PC-9 (cell line): ENCODE results near the gene PLB1.

Experiments
- EZH2 ChIP-seq: fragments of 200-600 bp; sonication (generic); IDR thresholded peaks from 2 replicates; pipeline ENCODE4 v1.8.0; 2017; ENCODE audit warnings: antibody characterized with exemption, low read depth
- TF ChIP-seq, protein P1 (sequence below): fragments of 200-600 bp; sonication (generic); conservative IDR thresholded peaks from 2 replicates; pipeline ENCODE4 v1.6.1; 2017; ENCODE audit warnings: mixed run types, antibody characterized with exemption, mild to moderate bottlenecking, moderate library complexity

- TF ChIP-seq, protein P1, sequence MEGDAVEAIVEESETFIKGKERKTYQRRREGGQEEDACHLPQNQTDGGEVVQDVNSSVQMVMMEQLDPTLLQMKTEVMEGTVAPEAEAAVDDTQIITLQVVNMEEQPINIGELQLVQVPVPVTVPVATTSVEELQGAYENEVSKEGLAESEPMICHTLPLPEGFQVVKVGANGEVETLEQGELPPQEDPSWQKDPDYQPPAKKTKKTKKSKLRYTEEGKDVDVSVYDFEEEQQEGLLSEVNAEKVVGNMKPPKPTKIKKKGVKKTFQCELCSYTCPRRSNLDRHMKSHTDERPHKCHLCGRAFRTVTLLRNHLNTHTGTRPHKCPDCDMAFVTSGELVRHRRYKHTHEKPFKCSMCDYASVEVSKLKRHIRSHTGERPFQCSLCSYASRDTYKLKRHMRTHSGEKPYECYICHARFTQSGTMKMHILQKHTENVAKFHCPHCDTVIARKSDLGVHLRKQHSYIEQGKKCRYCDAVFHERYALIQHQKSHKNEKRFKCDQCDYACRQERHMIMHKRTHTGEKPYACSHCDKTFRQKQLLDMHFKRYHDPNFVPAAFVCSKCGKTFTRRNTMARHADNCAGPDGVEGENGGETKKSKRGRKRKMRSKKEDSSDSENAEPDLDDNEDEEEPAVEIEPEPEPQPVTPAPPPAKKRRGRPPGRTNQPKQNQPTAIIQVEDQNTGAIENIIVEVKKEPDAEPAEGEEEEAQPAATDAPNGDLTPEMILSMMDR = no peak
- no peak for TF ChIP-seq EZH2
Measured at GRCh38 chr2:28629910-28630309, 134.1 kb downstream of the PLB1 start.
